Measurements from ENCODE around the gene UNKL. TPM values are rescaled to one million over a fixed set of nuclear protein-coding genes. Genes with fewer than 3 reads are reported as not detected.

UNKL gene
- total and polyA plus RNA-seq, 7 experiments from 2014 or later = 4.0 to 152 (median 95.3) TPM

DNA sequence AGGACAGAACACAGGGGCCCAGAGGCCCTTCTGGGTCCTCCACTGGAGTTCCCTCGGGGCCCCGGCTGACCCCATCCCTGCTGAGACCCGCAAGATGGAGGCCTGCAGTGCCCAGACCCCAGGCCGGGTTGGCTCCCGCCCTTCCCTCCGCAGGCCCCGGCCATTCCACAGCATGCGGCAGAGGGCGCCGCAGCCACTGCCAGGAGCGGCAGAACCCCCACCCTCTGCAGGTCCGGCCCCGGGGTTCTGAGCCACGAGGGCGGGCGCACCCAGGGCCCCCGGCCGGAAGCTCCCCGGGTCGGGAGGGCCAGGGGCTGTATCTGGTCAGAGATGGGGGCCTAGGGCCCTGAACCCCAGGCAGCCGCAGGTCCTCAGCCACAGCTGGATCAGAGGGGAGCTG is 14.0 kb upstream of the UNKL start:
- DNase-seq = peak in 6 of 9 donors; percentile 23 to 63 (median 38)

DNA sequence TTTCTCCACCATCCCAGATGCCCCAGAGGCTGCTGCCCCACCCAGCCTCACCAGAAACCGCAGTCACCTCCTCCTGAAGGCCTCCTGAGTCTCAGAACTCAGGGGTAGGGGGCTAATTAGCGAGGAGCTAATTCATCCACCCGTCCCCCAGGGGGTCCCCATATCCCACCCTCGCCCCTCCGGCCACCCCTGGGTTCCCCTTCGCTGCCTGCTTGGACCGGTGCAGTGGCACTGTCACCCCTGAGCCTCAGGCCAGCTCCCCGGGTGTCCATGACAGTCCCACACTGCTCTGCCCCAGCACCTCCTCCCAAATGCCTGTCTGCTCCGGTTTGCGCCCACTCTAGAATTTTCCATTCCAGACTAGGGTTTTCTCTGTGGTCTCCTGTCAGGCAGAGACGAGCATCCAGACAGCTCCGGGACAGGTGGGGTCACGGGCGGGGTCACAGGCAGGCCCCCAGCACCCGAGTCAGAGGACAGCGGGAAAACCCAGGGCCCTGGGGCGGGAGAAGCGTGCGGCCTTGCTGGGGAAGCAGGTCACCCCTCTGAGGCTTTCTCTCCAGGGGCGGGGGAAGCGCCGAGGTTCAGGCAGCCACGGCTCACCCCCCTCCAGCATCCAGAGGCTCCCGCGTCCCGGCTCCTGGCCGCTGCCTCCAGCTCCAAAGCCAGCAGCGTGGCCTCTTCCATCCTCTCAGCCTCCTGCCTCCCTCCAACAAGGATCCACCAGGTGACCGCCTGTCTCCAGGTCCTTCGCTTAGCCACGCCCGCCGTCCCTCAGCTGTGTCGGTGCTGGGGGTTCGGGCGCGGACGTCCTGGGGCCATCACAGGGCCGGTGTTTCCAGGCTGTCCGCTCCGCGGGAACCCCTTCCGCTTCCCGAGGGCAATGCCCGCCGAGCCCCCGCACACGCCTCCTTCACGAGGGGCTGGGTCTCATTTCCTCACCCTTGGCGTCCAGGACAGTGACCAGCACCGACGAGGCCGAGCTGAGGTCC is 13.3 kb upstream of the UNKL start:
- no peak for ATAC-seq
- H3K27me3 ChIP-seq (ENCODE audit: control insufficient read depth in 2 of 2, insufficient read depth in 2 of 2, low read length in 2 of 2) = no peaks in the 10 kb centered on the region
- H3K4me3 ChIP-seq (ENCODE audit: low read length) = no peak overlapping the region
- no peak overlapping the region for H3K27ac Mint-ChIP-seq
- ChIA-PET POLR2A (interaction anchor here (1.1 kb wide), 1 partner anchor 355 kb away, joined by 4 read pairs; the partner anchor contains the start of genes NUBP2 and SPSB3), CTCF (no interaction called here)
- no peaks in the 10 kb centered on the region for H3K36me3 Mint-ChIP-seq
- intact Hi-C loops (cut with micrococcal nuclease) = loop anchor here (10.0 kb wide), 3 partner anchors 277 to 517 kb away; partner anchors contain the start of genes MAPK8IP3 (in 1 of the 2), MSRB1 (in 1 of the 2), NUBP2 (in 1 of the 2) and SPSB3 (in 1 of the 2)
- H3K4me1 ChIP-seq (ENCODE audit: control insufficient read depth in 2 of 2, insufficient read depth in 2 of 2, low read length in 2 of 2) = no peaks in the 10 kb centered on the region
- peaks cover 0 to 2% (median 0%) of the 10 kb centered on the region in 5 donors for H3K27me3 Mint-ChIP-seq
- peaks cover 0 to 4% (median 0%) of the 10 kb centered on the region in 7 donors for H3K4me1 Mint-ChIP-seq
- H3K36me3 ChIP-seq (ENCODE audit: control insufficient read depth in 2 of 3, insufficient read depth in 3 of 3, low read length in 3 of 3) = no peaks in the 10 kb centered on the region
- no peak overlapping the region for H3K27ac ChIP-seq (ENCODE audit: low read depth, low read length)
- no peak for DNase-seq
- no peaks in the 10 kb centered on the region for H3K9me3 Mint-ChIP-seq
- no peaks in the 10 kb centered on the region for H3K9me3 ChIP-seq (ENCODE audit: control insufficient read depth in 2 of 3, low read length in 3 of 3)
- peak overlapping the region in 2 of 10 donors; percentile 8 to 53 for H3K4me3 Mint-ChIP-seq

More for the DNA sequence above, 14.0 kb upstream of the UNKL start:
- H3K36me3 ChIP-seq (ENCODE audit: control insufficient read depth in 2 of 3, insufficient read depth in 3 of 3, low read length in 3 of 3) = no peaks in the 10 kb centered on the region
- no peak overlapping the region for H3K27ac ChIP-seq (ENCODE audit: low read depth, low read length)
- H3K4me1 Mint-ChIP-seq = peaks cover 0 to 3% (median 0%) of the 10 kb centered on the region in 7 donors
- peaks cover 0 to 2% (median 0%) of the 10 kb centered on the region in 5 donors for H3K27me3 Mint-ChIP-seq
- no peaks in the 10 kb centered on the region for H3K27me3 ChIP-seq (ENCODE audit: control insufficient read depth in 2 of 2, insufficient read depth in 2 of 2, low read length in 2 of 2)
- no peaks in the 10 kb centered on the region for H3K36me3 Mint-ChIP-seq
- ATAC-seq = peak; percentile 73
- CTCF ChIA-PET = interaction anchor here (0.8 kb wide), 1 partner anchor 271 kb away, joined by 3 read pairs; no protein-coding TSS in a partner anchor
- H3K9me3 ChIP-seq (ENCODE audit: control insufficient read depth in 2 of 3, low read length in 3 of 3) = no peaks in the 10 kb centered on the region
- intact Hi-C loops (cut with micrococcal nuclease) = loop anchor here (10.0 kb wide), 3 partner anchors 276 to 516 kb away; partner anchors contain the start of genes MAPK8IP3 (in 1 of the 2), MSRB1 (in 1 of the 2), NUBP2 (in 1 of the 2) and SPSB3 (in 1 of the 2)
- H3K4me3 ChIP-seq (ENCODE audit: low read length) = no peak overlapping the region
- no peaks in the 10 kb centered on the region for H3K4me1 ChIP-seq (ENCODE audit: control insufficient read depth in 2 of 2, insufficient read depth in 2 of 2, low read length in 2 of 2)
- POLR2A ChIA-PET = interaction anchor here (1.1 kb wide), 1 partner anchor 354 kb away, joined by 4 read pairs; the partner anchor contains the start of genes NUBP2 and SPSB3
- no peak overlapping the region for H3K27ac Mint-ChIP-seq
- H3K4me3 Mint-ChIP-seq = peak overlapping the region in 1 of 10 donors; percentile 53
- no peaks in the 10 kb centered on the region for H3K9me3 Mint-ChIP-seq

- Mint-ChIP-seq H3K4me1 (peaks cover 0 to 5% (median 3%) of the 10 kb centered on the region in 7 donors), H3K4me3 (no peak overlapping the region), H3K9me3 (no peaks in the 10 kb centered on the region), H3K27me3 (no peaks in the 10 kb centered on the region), H3K36me3 (no peaks in the 10 kb centered on the region), H3K27ac (no peak overlapping the region)
- intact Hi-C loops (cut with micrococcal nuclease) = loop anchor here (10.0 kb wide), 3 partner anchors 278 to 518 kb away; partner anchors contain the start of genes MAPK8IP3 (in 1 of the 2), MSRB1 (in 1 of the 2), NUBP2 (in 1 of the 2) and SPSB3 (in 1 of the 2)
- DNase-seq (no peak), ATAC-seq (no peak)
- Histone ChIP-seq H3K36me3 (ENCODE audit: control insufficient read depth in 2 of 3, insufficient read depth in 3 of 3, low read length in 3 of 3) (no peaks in the 10 kb centered on the region), H3K9me3 (ENCODE audit: control insufficient read depth in 2 of 3, low read length in 3 of 3) (no peaks in the 10 kb centered on the region), H3K27me3 (ENCODE audit: control insufficient read depth in 2 of 2, insufficient read depth in 2 of 2, low read length in 2 of 2) (no peaks in the 10 kb centered on the region), H3K4me1 (ENCODE audit: control insufficient read depth in 2 of 2, insufficient read depth in 2 of 2, low read length in 2 of 2) (no peaks in the 10 kb centered on the region), H3K27ac (ENCODE audit: low read depth, low read length) (no peak overlapping the region), H3K4me3 (ENCODE audit: low read length) (no peak overlapping the region)
- POLR2A ChIA-PET = no interaction called here
- CTCF ChIA-PET = interaction anchor here (0.6 kb wide), 1 partner anchor 11 kb away, joined by 3 read pairs; no protein-coding TSS in a partner anchor
Measured at GRCh38 chr16:1426734-1427471, 12.4 kb upstream of the UNKL start.

DNA sequence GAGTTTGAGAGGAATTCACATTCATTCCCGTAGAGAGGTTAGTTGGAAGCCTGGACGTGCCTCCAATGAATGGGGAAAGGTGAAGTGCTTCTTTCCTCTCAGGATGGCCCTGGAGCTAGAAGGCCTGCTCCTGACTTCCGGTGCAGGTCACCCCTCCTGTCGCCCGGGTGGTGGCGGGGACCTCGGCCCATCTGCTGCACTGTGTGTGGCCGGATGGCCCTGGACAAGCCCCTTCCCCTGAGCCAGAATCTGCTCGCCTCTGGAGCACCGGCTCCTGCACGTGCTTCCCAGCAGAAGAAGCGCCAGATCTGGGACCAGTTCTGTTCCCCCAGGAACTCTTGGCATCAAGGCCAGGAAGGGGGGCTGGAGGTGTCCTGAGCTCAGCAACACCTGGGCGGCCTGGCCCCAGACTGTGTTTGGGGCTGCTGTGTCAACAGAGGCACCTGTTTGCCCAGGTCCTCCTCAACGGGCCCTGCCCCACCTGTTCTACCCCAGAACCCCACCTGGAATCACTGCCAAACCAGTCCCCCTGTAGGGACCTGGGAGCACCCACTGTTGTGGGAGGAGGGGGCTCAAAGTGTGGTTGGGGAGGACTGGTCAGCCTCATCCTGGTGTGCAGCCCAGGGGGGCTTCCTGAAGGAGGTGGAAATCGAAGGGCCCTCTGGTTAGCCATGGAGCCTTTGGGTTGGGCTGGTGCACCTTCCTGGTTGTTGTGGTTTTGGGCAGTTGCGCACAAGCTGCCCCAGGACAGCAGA is 11.3 kb upstream of the UNKL start:
- ATAC-seq (no peak), DNase-seq (no peak)
- Histone ChIP-seq H3K27me3 (ENCODE audit: control insufficient read depth in 2 of 2, insufficient read depth in 2 of 2, low read length in 2 of 2) (no peaks in the 10 kb centered on the region), H3K4me1 (ENCODE audit: control insufficient read depth in 2 of 2, insufficient read depth in 2 of 2, low read length in 2 of 2) (peaks cover 0 to 4% of the 10 kb centered on the region in 2 donors), H3K4me3 (ENCODE audit: low read length) (no peak overlapping the region), H3K36me3 (ENCODE audit: control insufficient read depth in 2 of 3, insufficient read depth in 3 of 3, low read length in 3 of 3) (no peaks in the 10 kb centered on the region), H3K27ac (ENCODE audit: low read depth, low read length) (no peak overlapping the region), H3K9me3 (ENCODE audit: control insufficient read depth in 2 of 3, low read length in 3 of 3) (no peaks in the 10 kb centered on the region)
- POLR2A ChIA-PET = interaction anchor here (0.7 to 1.2 kb wide), 2 partner anchors 12 to 281 kb away, joined by 3 to 5 read pairs; partner anchors contain the start of gene MAPK8IP3
- Mint-ChIP-seq H3K9me3 (no peaks in the 10 kb centered on the region), H3K4me3 (no peak overlapping the region), H3K4me1 (peaks cover 4 to 12% (median 5%) of the 10 kb centered on the region in 7 donors), H3K27me3 (peaks cover 0 to 2% (median 0%) of the 10 kb centered on the region in 5 donors), H3K36me3 (no peaks in the 10 kb centered on the region), H3K27ac (peak overlapping the region in 1 of 9 donors; percentile 1)
- intact Hi-C loops (cut with micrococcal nuclease) = loop anchor here (10.0 kb wide), 3 partner anchors 279 to 519 kb away; partner anchors contain the start of genes MAPK8IP3 (in 1 of the 2), MSRB1 (in 1 of the 2), NUBP2 (in 1 of the 2) and SPSB3 (in 1 of the 2)
- CTCF ChIA-PET = no interaction called here

- Mint-ChIP-seq H3K4me1 (peaks cover 4 to 23% (median 15%) of the 10 kb centered on the region in 7 donors), H3K9me3 (no peaks in the 10 kb centered on the region), H3K27ac (peak overlapping the region in 5 of 9 donors; percentile 51 to 98 (median 59)), H3K4me3 (no peak overlapping the region), H3K36me3 (peaks cover 0 to 2% (median 0%) of the 10 kb centered on the region in 5 donors), H3K27me3 (peaks cover 0 to 5% (median 0%) of the 10 kb centered on the region in 5 donors)
- ChIA-PET POLR2A (no interaction called here), CTCF (no interaction called here)
- H3K27ac ChIP-seq (ENCODE audit: low read depth, low read length) = no peak overlapping the region
- H3K9me3 ChIP-seq (ENCODE audit: control insufficient read depth in 2 of 3, low read length in 3 of 3) = no peaks in the 10 kb centered on the region
- no peak overlapping the region for H3K4me3 ChIP-seq (ENCODE audit: low read length)
- ATAC-seq (no peak), DNase-seq (no peak)
- intact Hi-C loops (cut with micrococcal nuclease) = loop anchor here (5.0 to 10.0 kb wide), 5 partner anchors 72 to 742 kb away; partner anchors contain the start of genes GNPTG (in 1 of the 2), JMJD8 (in 1 of the 2), MAPK8IP3 (in 1 of the 2) and MSRB1 (in 1 of the 2)
- H3K27me3 ChIP-seq (ENCODE audit: control insufficient read depth in 2 of 2, insufficient read depth in 2 of 2, low read length in 2 of 2) = no peaks in the 10 kb centered on the region
- H3K36me3 ChIP-seq (ENCODE audit: control insufficient read depth in 2 of 3, insufficient read depth in 3 of 3, low read length in 3 of 3) = no peaks in the 10 kb centered on the region
- H3K4me1 ChIP-seq (ENCODE audit: control insufficient read depth in 2 of 2, insufficient read depth in 2 of 2, low read length in 2 of 2) = peaks cover 4 to 11% of the 10 kb centered on the region in 2 donors
Measured at GRCh38 chr16:1424028-1424427, 9.5 kb upstream of the UNKL start.

All from naive thymus-derived CD4-positive, alpha-beta T cell (primary cell).